Stimulated activated CD8-positive, alpha-beta memory T cell treated with anti-CD3 and anti-CD28 coated beads, Interleukin-4, amount 100 ng/mL, for 4 hours (primary cell): ENCODE data around the gene STRN4.

Source experiments
- DNase-seq, 2 donors: peaks; one replicate each; pipeline ENCODE4 v3.0.0-alpha.2; 2020; ENCODE audit warnings: low read depth in 2 of 2, low spot score in 1 of 2

Gene STRN4

DNA sequence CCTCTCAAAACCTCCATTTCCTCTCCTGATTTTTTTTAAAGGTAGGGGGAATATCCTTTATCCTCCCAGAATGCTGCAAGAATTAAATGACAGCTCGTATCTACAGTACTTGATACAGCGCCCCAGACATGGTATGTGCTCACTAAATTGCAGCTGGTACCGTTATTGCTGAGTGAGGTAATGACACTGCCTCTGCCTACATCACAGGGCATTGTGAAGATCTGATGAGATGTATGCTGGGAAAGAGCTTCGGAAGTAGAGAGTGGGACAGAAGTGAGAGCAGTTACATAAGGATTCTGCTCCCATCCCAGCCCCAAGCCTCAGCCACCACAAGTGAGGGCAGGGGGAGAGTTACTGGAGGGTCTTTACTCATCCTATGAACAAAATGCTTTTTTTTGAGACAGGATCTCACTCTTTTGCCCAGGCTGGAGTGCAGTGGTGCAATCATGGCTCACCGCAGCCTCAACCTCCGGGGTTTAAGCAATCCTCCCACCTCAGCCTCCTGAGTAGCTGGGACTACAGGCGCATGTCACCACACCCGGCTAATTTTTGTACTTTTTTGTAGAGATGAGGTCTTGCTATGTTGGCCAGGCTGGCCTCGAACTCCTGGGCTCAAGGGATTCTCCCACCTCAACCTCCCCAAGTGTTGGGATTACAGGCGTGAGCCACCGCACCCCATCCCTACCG, 2.1 kb downstream of the STRN4 start:
- DNase-seq, result no peak

DNA sequence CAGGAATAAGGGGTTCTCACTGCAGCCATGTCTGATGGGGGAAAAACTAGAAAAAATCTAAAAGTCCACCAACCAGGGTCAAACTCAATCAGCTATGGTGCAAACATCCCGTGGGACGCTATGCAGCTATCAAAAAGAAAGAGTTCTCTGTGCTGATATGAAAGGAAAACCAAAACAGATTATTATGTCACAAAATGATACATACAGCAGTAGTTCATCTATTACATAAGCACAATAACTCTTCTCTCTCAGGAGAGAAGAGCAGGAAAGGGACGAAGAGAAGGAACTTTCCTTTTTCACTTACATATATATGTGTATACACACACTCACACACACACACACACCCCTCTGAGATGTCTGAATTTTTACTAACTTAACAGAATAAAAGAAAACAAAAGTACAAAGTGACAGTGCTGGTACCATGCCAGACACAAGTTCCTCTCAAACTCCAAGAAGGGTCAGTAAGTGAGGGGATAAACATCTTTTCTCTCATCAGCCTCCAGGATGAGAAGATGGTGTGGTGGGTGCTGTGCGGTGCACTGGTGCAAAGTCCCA, 3.2 kb downstream of the STRN4 start:
- DNase-seq, result no peak

GRCh38 chr19:46741447-46741846, 4.8 kb downstream of the STRN4 start:
- no peak for DNase-seq

- no peak for DNase-seq
Measured at GRCh38 chr19:46739290-46739771, 6.9 kb downstream of the STRN4 start.

GRCh38 chr19:46737761-46738171, 8.5 kb downstream of the STRN4 start:
- no peak for DNase-seq

DNA sequence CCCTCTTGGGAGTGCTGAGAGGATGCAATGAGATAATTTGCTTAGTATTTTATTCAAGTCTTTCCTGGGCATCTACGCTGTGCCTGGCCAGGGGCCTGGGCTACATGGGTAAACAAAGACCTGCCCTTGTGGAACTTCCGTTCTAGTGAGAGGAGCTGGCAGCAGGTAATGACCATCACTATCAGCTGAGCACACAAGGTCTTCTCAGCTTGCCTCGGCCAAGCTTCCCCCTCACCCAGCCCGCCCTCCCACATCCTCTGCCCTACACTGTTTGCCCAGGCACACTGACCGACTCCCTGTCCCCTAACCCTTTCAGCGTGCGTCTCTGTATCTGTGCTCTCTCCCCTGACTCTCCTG, 9.0 kb downstream of the STRN4 start:
- DNase-seq, result no peak

- no peak for DNase-seq
Measured at GRCh38 chr19:46736531-46737297, 9.5 kb downstream of the STRN4 start.

DNA sequence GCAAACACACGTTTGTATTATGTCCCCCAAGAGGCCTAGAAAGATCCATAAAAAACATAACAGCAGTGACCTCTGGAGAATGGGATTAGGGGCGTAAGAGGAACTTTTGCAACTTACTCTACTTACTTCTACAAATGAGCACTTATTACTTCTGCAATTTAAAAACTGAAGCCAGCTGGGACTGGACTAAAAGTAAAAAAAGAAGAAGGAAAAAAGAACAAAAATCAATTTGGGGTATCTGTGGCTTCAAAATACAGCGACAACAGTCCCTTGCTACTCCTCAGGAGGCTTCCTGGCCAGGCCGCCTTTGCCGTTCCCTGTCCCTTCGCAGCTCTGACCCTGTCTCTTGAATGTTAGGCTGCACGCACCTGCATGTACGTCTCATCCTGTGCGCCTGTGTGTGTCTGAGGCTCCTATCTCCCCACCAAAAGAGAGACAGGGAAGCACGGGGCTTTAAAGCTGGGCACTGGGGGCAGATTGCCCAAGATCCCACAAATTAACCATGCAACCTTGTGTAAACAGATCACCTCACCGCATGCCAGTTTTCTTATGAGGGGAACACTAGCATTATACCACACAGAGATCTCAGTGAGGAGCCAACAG, 12.5 kb downstream of the STRN4 start:
- DNase-seq, result no peak

DNA sequence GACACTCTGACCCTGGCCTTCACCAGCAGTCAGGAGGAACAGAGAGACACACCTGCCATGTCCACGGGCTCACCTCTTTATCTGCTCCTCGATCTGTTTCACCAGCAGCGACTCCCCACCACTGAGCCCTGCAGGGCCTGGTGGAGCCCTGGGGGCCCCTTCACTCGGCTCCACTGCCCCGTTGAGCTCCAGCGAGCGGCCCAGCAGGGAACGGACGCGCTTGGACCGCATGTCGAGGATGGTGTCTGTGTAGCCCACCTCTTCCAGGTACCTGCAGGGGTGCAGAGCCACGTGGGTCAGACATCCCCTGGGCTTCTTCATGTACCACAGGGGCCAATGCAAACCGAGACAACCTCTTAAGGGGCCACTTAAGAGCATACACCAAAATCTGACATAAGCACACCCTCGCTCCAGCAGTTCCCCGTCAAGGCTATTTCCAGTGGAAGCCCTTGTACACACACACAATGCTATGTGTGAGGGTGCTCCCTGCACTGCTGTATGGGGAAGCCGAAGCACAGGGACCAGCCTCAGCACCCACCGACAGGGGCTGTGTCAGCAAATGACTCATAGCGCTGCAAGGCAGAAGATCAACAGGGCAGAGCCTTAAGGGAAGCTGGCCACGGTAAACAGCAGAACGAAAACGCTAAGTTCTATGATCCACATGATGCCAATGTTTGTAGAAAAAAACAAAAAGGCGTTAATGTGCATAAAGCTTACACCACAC, 13.1 kb downstream of the STRN4 start:
- no peak for DNase-seq

- DNase-seq, result no peak
Measured at GRCh38 chr19:46732172-46732938, 13.9 kb downstream of the STRN4 start.

GRCh38 chr19:46731584-46731983, 14.7 kb downstream of the STRN4 start:
- no peak for DNase-seq

- no peak for DNase-seq
Measured at GRCh38 chr19:46731007-46731501, 15.2 kb downstream of the STRN4 start.

DNA sequence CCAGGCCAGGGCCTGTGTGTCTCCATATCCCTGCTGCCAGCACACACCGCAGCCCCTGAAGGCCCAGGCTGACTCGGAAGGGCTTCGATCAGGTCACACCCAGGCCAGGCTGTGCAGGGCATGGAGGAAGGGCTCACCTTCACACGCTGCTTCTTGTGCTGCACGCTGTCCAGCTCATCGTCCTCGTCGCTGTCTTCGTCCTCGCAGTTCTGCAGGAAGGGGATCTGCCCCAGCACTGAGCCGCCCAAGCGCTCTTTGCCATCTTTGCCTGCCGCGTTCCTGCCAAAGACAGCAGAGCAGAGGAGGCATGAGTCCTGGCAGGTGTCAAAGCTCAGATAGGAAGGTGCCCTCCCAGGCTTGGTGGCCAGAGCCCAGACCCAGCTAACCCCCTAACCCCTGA, 15.7 kb downstream of the STRN4 start:
- no peak for DNase-seq

DNA sequence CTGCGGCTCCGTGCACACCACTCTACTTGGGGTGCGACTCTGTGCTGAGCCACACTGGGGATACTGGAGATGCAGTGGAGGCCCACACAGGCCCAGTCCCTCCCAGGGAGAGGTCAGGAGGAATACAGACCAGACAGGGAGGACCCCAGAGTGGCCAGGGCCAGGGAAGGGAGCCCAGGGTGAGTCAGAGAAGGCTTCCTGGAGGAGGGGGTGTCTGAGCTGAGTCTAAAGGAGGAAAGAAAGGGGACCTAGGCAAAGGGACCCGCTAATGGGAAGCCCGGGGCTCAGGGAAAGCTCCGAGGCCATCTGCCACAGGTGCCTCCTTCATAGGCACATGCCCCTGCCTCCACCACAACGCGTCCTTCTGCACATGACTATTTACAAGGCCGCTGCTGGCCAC, 16.1 kb downstream of the STRN4 start:
- no peak for DNase-seq

- no peak for DNase-seq
Measured at GRCh38 chr19:46729696-46730095, 16.6 kb downstream of the STRN4 start.

GRCh38 chr19:46728693-46729339, 17.4 kb downstream of the STRN4 start:
- DNase-seq, result peak; percentile 51 to 67

GRCh38 chr19:46728208-46728607, 18.0 kb downstream of the STRN4 start:
- DNase-seq, result no peak

DNA sequence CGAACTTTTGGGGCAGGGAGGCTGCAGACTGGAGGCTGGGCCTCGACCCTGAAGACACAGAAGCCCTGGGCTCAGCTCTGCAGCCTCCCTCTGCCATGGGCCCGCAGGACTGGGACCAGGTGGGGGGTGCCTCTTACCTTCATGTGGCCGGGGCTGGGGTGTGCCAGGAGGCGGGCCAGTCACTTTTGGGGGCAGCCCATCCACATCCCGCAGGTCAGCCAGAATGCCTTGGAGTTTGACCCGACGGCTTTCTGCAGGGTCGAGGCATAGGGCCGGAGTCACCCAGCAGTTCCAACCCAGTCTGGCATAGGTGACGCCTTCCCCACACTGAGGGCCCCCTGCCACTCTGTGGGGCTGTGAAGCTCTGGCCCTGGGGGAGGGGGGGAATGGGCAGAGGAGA, 18.5 kb downstream of the STRN4 start:
- DNase-seq, result no peak

DNA sequence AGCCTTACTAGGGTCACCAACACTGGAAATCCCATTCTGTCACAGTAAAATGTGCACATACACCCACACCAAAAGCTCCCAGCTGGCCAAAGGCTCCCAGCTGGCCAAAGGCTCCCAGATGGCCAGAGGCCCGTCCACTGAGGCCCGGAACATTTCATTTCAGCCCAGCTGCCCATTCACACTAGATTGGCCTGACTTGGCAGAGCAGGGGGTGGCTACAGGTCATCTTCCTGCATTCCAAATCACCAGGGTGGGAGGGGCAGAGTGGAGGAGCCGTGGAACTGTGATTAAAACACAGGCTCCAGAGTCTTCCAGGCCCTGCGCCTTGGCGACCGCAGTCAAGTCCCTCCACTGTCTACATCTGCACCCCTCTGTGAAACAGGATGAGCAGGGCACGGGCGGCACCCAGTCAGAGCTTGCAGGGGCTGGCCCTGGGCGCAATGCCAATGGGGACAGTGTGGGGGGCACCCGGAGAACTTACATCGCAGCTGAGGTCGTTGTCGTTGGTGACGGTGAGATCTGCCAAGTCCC, 19.2 kb downstream of the STRN4 start:
- no peak for DNase-seq

GRCh38 chr19:46726551-46726950, 19.7 kb downstream of the STRN4 start:
- DNase-seq, result no peak
